ENCODE results near the gene POLL. TPM values are rescaled to one million over a fixed set of nuclear protein-coding genes. Genes with fewer than 3 reads are reported as not detected.

Gene POLL
- polyA plus RNA-seq, 1 donor (not counting 4 experiments of a cell fraction or from before 2014, with no cell fraction given), result 11.9 TPM

GRCh38 chr10:101561068-101561915, 26.8 kb downstream of the POLL start:
- no peak overlapping the region for H3K9ac ChIP-seq (ENCODE audit: control insufficient read depth, extremely low read depth, insufficient read depth, low read length)
- no peak for FAIRE-seq
- dilution Hi-C loops (cut with MboI; ENCODE audit: extremely low pct_ligation_motif_present, low sequenced_read_pairs), result no loop called here
- TF ChIP-seq CTCF (optimal IDR thresholded peaks at IDR 0.05 in 1 of 3, IDR thresholded peaks at IDR 0.05 in 1 of 3, conservative IDR thresholded peaks at IDR 0.05 in 1 of 3; ENCODE audit: extremely low read depth in 1 of 3, insufficient read depth in 2 of 3, low read length in 3 of 3) (no peak), EZH2 (IDR thresholded peaks at IDR 0.05; ENCODE audit: low read length) (no peak)
- H3K4me2 ChIP-seq (ENCODE audit: control insufficient read depth, extremely low read depth, insufficient read depth, low read depth, low read length), result no peak overlapping the region
- no peaks in the 10 kb centered on the region for H3K9me1 ChIP-seq (ENCODE audit: control insufficient read depth, extremely low read depth, insufficient read depth, low read length)
- H3K4me1 ChIP-seq (ENCODE audit: control insufficient read depth, extremely low read depth, insufficient read depth, low read length), result peaks cover 14% of the 10 kb centered on the region
- H3K4me3 ChIP-seq (ENCODE audit: control insufficient read depth in 2 of 3, extremely low read depth in 1 of 3, insufficient read depth in 2 of 3, low read depth in 1 of 3, low read length in 3 of 3), result no peak overlapping the region
- no peaks in the 10 kb centered on the region for H4K20me1 ChIP-seq (ENCODE audit: control insufficient read depth, extremely low read depth, insufficient read depth, low read length)
- peaks cover 16% of the 10 kb centered on the region for H3K27me3 ChIP-seq (ENCODE audit: control insufficient read depth, extremely low read depth, insufficient read depth, low read length)
- H3K79me2 ChIP-seq (ENCODE audit: control insufficient read depth, insufficient read depth, low read length), result no peaks in the 10 kb centered on the region
- H3K36me3 ChIP-seq (ENCODE audit: control insufficient read depth in 2 of 2, extremely low read depth in 1 of 2, insufficient read depth in 2 of 2, low read length in 2 of 2), result no peaks in the 10 kb centered on the region
- no peak for DNase-seq (ENCODE audit: low read depth, low spot score)
- no peaks in the 10 kb centered on the region for H3K9me3 ChIP-seq (ENCODE audit: control insufficient read depth, low read depth, low read length)
- H2AFZ ChIP-seq (ENCODE audit: control insufficient read depth, low read length), result no peak overlapping the region
- H3K27ac ChIP-seq (ENCODE audit: control insufficient read depth, insufficient read depth, low read length), result no peak overlapping the region

- H3K4me1 ChIP-seq (ENCODE audit: control insufficient read depth, extremely low read depth, insufficient read depth, low read length), result peaks cover 14% of the 10 kb centered on the region
- dilution Hi-C loops (cut with MboI; ENCODE audit: extremely low pct_ligation_motif_present, low sequenced_read_pairs), result no loop called here
- no peak for FAIRE-seq
Measured at GRCh38 chr10:101560298-101561067, 27.6 kb downstream of the POLL start.

More at GRCh38 chr10:101560298-101561067, 27.6 kb downstream of the POLL start:
- no peak overlapping the region for H3K27ac ChIP-seq (ENCODE audit: control insufficient read depth, insufficient read depth, low read length)
- no peaks in the 10 kb centered on the region for H3K79me2 ChIP-seq (ENCODE audit: control insufficient read depth, insufficient read depth, low read length)
- H3K9me1 ChIP-seq (ENCODE audit: control insufficient read depth, extremely low read depth, insufficient read depth, low read length), result no peaks in the 10 kb centered on the region
- no peak overlapping the region for H3K9ac ChIP-seq (ENCODE audit: control insufficient read depth, extremely low read depth, insufficient read depth, low read length)
- no peaks in the 10 kb centered on the region for H4K20me1 ChIP-seq (ENCODE audit: control insufficient read depth, extremely low read depth, insufficient read depth, low read length)
- no peaks in the 10 kb centered on the region for H3K9me3 ChIP-seq (ENCODE audit: control insufficient read depth, low read depth, low read length)
- no peak for DNase-seq (ENCODE audit: low read depth, low spot score)
- no peak overlapping the region for H3K4me3 ChIP-seq (ENCODE audit: control insufficient read depth in 2 of 3, extremely low read depth in 1 of 3, insufficient read depth in 2 of 3, low read depth in 1 of 3, low read length in 3 of 3)
- TF ChIP-seq EZH2 (IDR thresholded peaks at IDR 0.05; ENCODE audit: low read length) (no peak), CTCF (optimal IDR thresholded peaks at IDR 0.05 in 1 of 3, IDR thresholded peaks at IDR 0.05 in 1 of 3, conservative IDR thresholded peaks at IDR 0.05 in 1 of 3; ENCODE audit: extremely low read depth in 1 of 3, insufficient read depth in 2 of 3, low read length in 3 of 3) (no peak)
- peaks cover 8% of the 10 kb centered on the region for H3K27me3 ChIP-seq (ENCODE audit: control insufficient read depth, extremely low read depth, insufficient read depth, low read length)
- no peak overlapping the region for H3K4me2 ChIP-seq (ENCODE audit: control insufficient read depth, extremely low read depth, insufficient read depth, low read depth, low read length)
- no peak overlapping the region for H2AFZ ChIP-seq (ENCODE audit: control insufficient read depth, low read length)
- no peaks in the 10 kb centered on the region for H3K36me3 ChIP-seq (ENCODE audit: control insufficient read depth in 2 of 2, extremely low read depth in 1 of 2, insufficient read depth in 2 of 2, low read length in 2 of 2)

Measured in keratinocyte (primary cell).